Endothelial cell of umbilical vein (primary cell): ENCODE data around the gene P2RX1. TPM values are rescaled to one million over a fixed set of nuclear protein-coding genes. Genes with fewer than 3 reads are reported as not detected.

Experiments
- BruUV-seq: library from RNA; stranded (reverse); fragments of 400-500 nt; replicated peaks from 2 replicates; lab custom pipeline; 2021; lab: Mats Ljungman, UMichigan
- CTCF ChIA-PET: fragments of 300-600, 350-600 bp; sonication (Branson Sonifier 250); formaldehyde crosslinking; loops from one replicate; lab custom pipeline; 2021; ENCODE audit warnings: antibody characterized with exemption, inconsistent platforms; lab: Charles Lee
- POLR2A ChIA-PET: fragments of 300-600, 350-600 bp; sonication (Branson Sonifier 250); formaldehyde crosslinking; loops from one replicate; lab custom pipeline; 2021; ENCODE audit warnings: antibody characterized with exemption, inconsistent platforms; lab: Charles Lee
- DNase-seq: peaks from one replicate; pipeline ENCODE4 v3.0.0-alpha.2; 2011; ENCODE audit warnings: low read depth, low spot score
- FAIRE-seq: peaks from 2 replicates; lab custom pipeline; 2011; peaks lifted over from hg19 to GRCh38; lab: Jason Lieb, UNC
- H2AFZ ChIP-seq: 2 replicates; pipeline ENCODE4 v1.6.0; 2012; ENCODE audit warnings: low read depth, low read length, control low read depth, inconsistent platforms
- H3K27ac ChIP-seq: 2 replicates; pipeline ENCODE4 v1.5.1; 2011; ENCODE audit warnings: low read depth, mild to moderate bottlenecking, control low read depth, low read length, moderate library complexity; ENCODE audit not compliant: insufficient read depth
- H3K27me3 ChIP-seq, 2 experiments: 2 replicates each; pipeline versions ENCODE4 v1.6.0 to v1.6.1; 2011; ENCODE audit warnings: low read length in 2 of 2, mixed read lengths in 1 of 2; ENCODE audit not compliant: control insufficient read depth in 2 of 2, insufficient read depth in 2 of 2
- H3K36me3 ChIP-seq, 2 experiments: 2 replicates in 1 of 2; 3 replicates in 1 of 2; pipeline ENCODE4 v1.5.1; 2011; ENCODE audit warnings: low read length in 2 of 2, mild to moderate bottlenecking in 1 of 2, moderate library complexity in 1 of 2; ENCODE audit not compliant: control insufficient read depth in 2 of 2, insufficient read depth in 2 of 2; ENCODE audit errors: extremely low read depth in 1 of 2
- H3K4me1 ChIP-seq: 3 replicates; pipeline ENCODE4 v1.5.1; 2011; ENCODE audit warnings: mild to moderate bottlenecking, low read length; ENCODE audit not compliant: control insufficient read depth, insufficient read depth; ENCODE audit errors: extremely low read depth
- H3K4me2 ChIP-seq: 2 replicates; pipeline ENCODE4 v1.6.1; 2011; ENCODE audit warnings: low read length, control low read depth, mixed read lengths; ENCODE audit not compliant: insufficient read depth
- H3K4me3 ChIP-seq, 3 experiments: fragments of 200-600 bp in 1 of 3; sonication (generic), shearing (Covaris generic) in 1 of 3; replicated peaks in 1 of 3; 2 replicates each; pipeline ENCODE4 v1.5.1; 2011 to 2016; ENCODE audit warnings: control low read depth in 3 of 3, low read length in 3 of 3, mild to moderate bottlenecking in 2 of 3, inconsistent platforms in 1 of 3, low read depth in 1 of 3, moderate library complexity in 1 of 3; ENCODE audit not compliant: insufficient read depth in 1 of 3
- H3K79me2 ChIP-seq: 2 replicates; pipeline ENCODE4 v1.6.0; 2012; ENCODE audit warnings: low read length, inconsistent platforms; ENCODE audit not compliant: control insufficient read depth, insufficient read depth
- H3K9ac ChIP-seq: replicated peaks from 2 replicates; pipeline ENCODE3; 2011; ENCODE audit warnings: low read length, control low read depth; ENCODE audit not compliant: insufficient read depth; ENCODE audit errors: extremely low read depth
- H3K9me1 ChIP-seq: replicated peaks from 3 replicates; pipeline ENCODE4 v1.6.0; 2011; ENCODE audit warnings: mild to moderate bottlenecking, low read length; ENCODE audit not compliant: control insufficient read depth, insufficient read depth; ENCODE audit errors: extremely low read depth
- H3K9me3 ChIP-seq: replicated peaks from 2 replicates; pipeline ENCODE4 v1.5.1; 2012; ENCODE audit warnings: low read length, inconsistent platforms; ENCODE audit not compliant: control insufficient read depth, insufficient read depth
- H4K20me1 ChIP-seq: replicated peaks from 2 replicates; pipeline ENCODE3; 2011; ENCODE audit warnings: mild to moderate bottlenecking, low read length; ENCODE audit not compliant: control insufficient read depth, insufficient read depth; ENCODE audit errors: extremely low read depth
- CTCF ChIP-seq, 2 donors: IDR thresholded peaks; 1 replicate in 1 of 2; 2 replicates in 1 of 2; pipeline ENCODE4 v1.5.1; 2011; ENCODE audit warnings: low read length in 2 of 2, mild to moderate bottlenecking in 2 of 2, moderate library complexity in 2 of 2, control low read depth in 1 of 2, inconsistent platforms in 1 of 2, low read depth in 1 of 2; ENCODE audit not compliant: insufficient read depth in 1 of 2; ENCODE audit errors: extremely low read depth in 1 of 2
- EZH2 ChIP-seq: IDR thresholded peaks from 2 replicates; pipeline ENCODE4 v1.6.1; 2012; ENCODE audit warnings: borderline replicate concordance, low read depth, mild to moderate bottlenecking, moderate library complexity, low read length, inconsistent platforms; ENCODE audit not compliant: severe bottlenecking
- FOS ChIP-seq: IDR thresholded peaks from 2 replicates; pipeline ENCODE4 v1.6.1; 2011; ENCODE audit warnings: mild to moderate bottlenecking, low read length, moderate library complexity, borderline replicate concordance; ENCODE audit not compliant: insufficient read depth
- GATA2 ChIP-seq: IDR thresholded peaks from 2 replicates; pipeline ENCODE4 v1.7.0; 2011; ENCODE audit warnings: low read depth, mild to moderate bottlenecking, moderate library complexity, mixed read lengths, low read length; ENCODE audit not compliant: insufficient read length, insufficient read depth
- JUN ChIP-seq: IDR thresholded peaks from 2 replicates; pipeline ENCODE4 v1.6.1; 2011; ENCODE audit warnings: borderline replicate concordance, low read depth; ENCODE audit not compliant: insufficient read length, insufficient read depth
- MYC ChIP-seq: IDR thresholded peaks from one replicate; pipeline ENCODE4 v1.6.1; 2011; ENCODE audit warnings: mild to moderate bottlenecking, low read depth, low read length
- POLR2A ChIP-seq: IDR thresholded peaks from 2 replicates; pipeline ENCODE4 v1.6.1; 2012; ENCODE audit warnings: low read depth, mild to moderate bottlenecking, control low read depth, low read length
- POLR2AphosphoS5 ChIP-seq: IDR thresholded peaks from 2 replicates; pipeline ENCODE4 v1.6.1; 2012; ENCODE audit warnings: low read depth, mild to moderate bottlenecking, control low read depth, low read length, moderate library complexity; ENCODE audit not compliant: insufficient read depth
- dilution Hi-C: fragments of 300-500 bp; cut with MboI; formaldehyde crosslinking; loops from one replicate; pipeline ENCODE4 v1.15.0; 2019; ENCODE audit warnings: low sequenced_read_pairs; ENCODE audit not compliant: extremely low pct_ligation_motif_present
- intact Hi-C: fragments of 100-400 bp; cut with micrococcal nuclease; formaldehyde crosslinking; loops from one replicate; pipeline ENCODE4 v1.10.0; 2022
- polyA plus RNA-seq, 4 experiments: library from polyadenylated mRNA; depleted of rRNA in 3 of 4; stranded (reverse) in 3 of 4; unstranded in 1 of 4; fragments of >200 nt; gene quantifications; 2 replicates each; pipeline versions ENCODE4 v1.2.1 to v1.2.3, GENCODE V29; 2011 to 2012; ENCODE audit warnings: missing spikeins in 1 of 4
- total RNA-seq: library from RNA; stranded (reverse); gene quantifications from 2 replicates; pipeline ENCODE4 v1.2.3, GENCODE V29; 2021
- TF ChIP-seq, protein P1 (sequence below): IDR thresholded peaks from 2 replicates; pipeline ENCODE4 v1.6.1; 2011; ENCODE audit not compliant: insufficient read depth, insufficient read length

Gene P2RX1
- total and polyA plus RNA-seq, 2 donors (not counting 3 experiments of a cell fraction or from before 2014, with no cell fraction given) = not detected

DNA sequence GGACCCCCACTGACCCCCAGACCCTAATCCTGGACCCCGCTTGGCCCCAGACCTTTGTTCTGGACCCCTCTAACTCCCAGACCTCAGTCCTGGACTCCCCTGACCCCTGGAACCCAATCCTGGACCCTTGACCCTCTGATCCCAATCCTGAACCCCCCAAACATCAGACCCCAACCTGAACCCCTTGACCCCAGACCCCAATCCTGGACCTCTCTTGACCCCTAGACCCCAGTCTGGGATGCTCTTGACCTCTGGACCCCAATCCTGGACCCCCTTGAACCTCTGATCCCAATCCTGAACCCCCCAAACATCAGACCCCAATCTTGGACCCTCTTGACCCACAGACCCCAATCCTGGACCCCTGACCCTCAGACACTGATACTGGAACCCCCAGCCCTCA is 13.5 kb upstream of the P2RX1 start:
- no peak overlapping the region for H3K9ac ChIP-seq
- no TSS peak for BruUV-seq
- ChIA-PET CTCF (no interaction called here), POLR2A (no interaction called here)
- no peak for TF ChIP-seq JUN
- no peak for TF ChIP-seq EZH2
- no peak for TF ChIP-seq GATA2
- no peak for TF ChIP-seq MYC
- no peak for TF ChIP-seq FOS
- TF ChIP-seq POLR2AphosphoS5 = no peak
- no peak for TF ChIP-seq CTCF (IDR thresholded peaks at IDR 0.05; ENCODE audit: extremely low read depth in 1 of 2, insufficient read depth in 1 of 2, low read depth in 1 of 2, low read length in 2 of 2)
- TF ChIP-seq, protein P1, sequence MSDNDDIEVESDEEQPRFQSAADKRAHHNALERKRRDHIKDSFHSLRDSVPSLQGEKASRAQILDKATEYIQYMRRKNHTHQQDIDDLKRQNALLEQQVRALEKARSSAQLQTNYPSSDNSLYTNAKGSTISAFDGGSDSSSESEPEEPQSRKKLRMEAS = no peak
- TF ChIP-seq POLR2A = no peak
- H3K9me3 ChIP-seq = no peaks in the 10 kb centered on the region
- H3K79me2 ChIP-seq = no peaks in the 10 kb centered on the region
- no peak overlapping the region for H3K27ac ChIP-seq
- H3K4me3 ChIP-seq = no peak overlapping the region
- no peaks in the 10 kb centered on the region for H3K4me1 ChIP-seq
- no peaks in the 10 kb centered on the region for H4K20me1 ChIP-seq
- H3K4me2 ChIP-seq = no peak overlapping the region
- no peak overlapping the region for H2AFZ ChIP-seq
- no peaks in the 10 kb centered on the region for H3K27me3 ChIP-seq
- intact Hi-C loops = no loop called here
- dilution Hi-C loops = no loop called here
- no peaks in the 10 kb centered on the region for H3K36me3 ChIP-seq
- no peaks in the 10 kb centered on the region for H3K9me1 ChIP-seq
- DNase-seq (no peak), FAIRE-seq (no peak)
